ENCODE results near the gene C3orf18. TPM values are rescaled to one million over a fixed set of nuclear protein-coding genes. Genes with fewer than 3 reads are reported as not detected.

C3orf18 gene
- polyA plus RNA-seq, 1 of the 3 experiments (the other 2 are of a cell fraction) = 19.7 TPM

- no peak for TF ChIP-seq POLR2AphosphoS5 (IDR thresholded peaks at IDR 0.05; ENCODE audit: low read depth, low read length)
- no peak for TF ChIP-seq ZBTB33 (IDR thresholded peaks at IDR 0.05; ENCODE audit: borderline replicate concordance, low read depth)
- no peak for TF ChIP-seq PBX3 (IDR thresholded peaks at IDR 0.05)
- TF ChIP-seq FOXJ3 (CRISPR knock-in tag; IDR thresholded peaks at IDR 0.05) = no peak
- no peak for TF ChIP-seq SMC3 (IDR thresholded peaks at IDR 0.05; ENCODE audit: low read depth, low read length)
- no peak for TF ChIP-seq REST (IDR thresholded peaks at IDR 0.05; ENCODE audit: low read depth, low read length)
- TF ChIP-seq MEF2A (IDR thresholded peaks at IDR 0.05; ENCODE audit: borderline replicate concordance, low read depth) = no peak
- TF ChIP-seq EP300 (IDR thresholded peaks at IDR 0.05; ENCODE audit: borderline replicate concordance in 1 of 2, low read depth in 1 of 2, low read length in 1 of 2) = no peak
- TF ChIP-seq CTCF (IDR thresholded peaks at IDR 0.05) = no peak
- TF ChIP-seq FOSL2 (IDR thresholded peaks at IDR 0.05; ENCODE audit: borderline replicate concordance, low read depth) = no peak
- no peak for TF ChIP-seq RXRA (IDR thresholded peaks at IDR 0.05; ENCODE audit: borderline replicate concordance, low read depth)
- TF ChIP-seq RCOR1 (IDR thresholded peaks at IDR 0.05; ENCODE audit: low read length) = no peak
- TF ChIP-seq MXI1 (IDR thresholded peaks at IDR 0.05; ENCODE audit: low read depth, low read length) = no peak
- no peak for TF ChIP-seq SIN3A (IDR thresholded peaks at IDR 0.05; ENCODE audit: borderline replicate concordance, low read depth, low read length)
- no peak for TF ChIP-seq YY1 (IDR thresholded peaks at IDR 0.05; ENCODE audit: low read depth)
- TF ChIP-seq GATA2 (CRISPR knock-in tag; IDR thresholded peaks at IDR 0.05) = no peak
- no peak for TF ChIP-seq CHD2 (IDR thresholded peaks at IDR 0.05; ENCODE audit: low read length, partially characterized antibody)
- TF ChIP-seq TAF1 (IDR thresholded peaks at IDR 0.05; ENCODE audit: borderline replicate concordance, low read depth, low read length) = no peak
- TF ChIP-seq NRF1 (IDR thresholded peaks at IDR 0.05; ENCODE audit: low read depth, low read length) = no peak
- TF ChIP-seq MAX (IDR thresholded peaks at IDR 0.05; ENCODE audit: low read depth) = no peak
- no peak for DNase-seq
- no peak overlapping the region for H3K27ac ChIP-seq (ENCODE audit: low read depth in 2 of 2, low read length in 1 of 2)
- no peaks in the 10 kb centered on the region for H3K9me3 ChIP-seq
- no peaks in the 10 kb centered on the region for H4K20me1 ChIP-seq (ENCODE audit: insufficient read depth)
- H3K9ac ChIP-seq = no peak overlapping the region
- no peak overlapping the region for H3K4me3 ChIP-seq (ENCODE audit: low read depth in 2 of 2, low read length in 1 of 2)
- POLR2A ChIA-PET = no interaction called here
- H3K27me3 ChIP-seq (ENCODE audit: insufficient read depth) = peaks cover 18% of the 10 kb centered on the region; the same call in 1 of the 2 replicates
- H3K36me3 ChIP-seq (replicated peaks in 1 of 2; ENCODE audit: control insufficient read depth in 1 of 2, insufficient read depth in 2 of 2, low read length in 1 of 2) = no peaks in the 10 kb centered on the region
- CTCF ChIA-PET = interaction anchor here (0.7 to 4.3 kb wide), 6 partner anchors 9 to 81 kb away, joined by 3 to 27 read pairs (median 3); no protein-coding TSS in a partner anchor
- 35% methylated on average over 2 of the region's 2 CpGs for WGBS (ENCODE audit: low lambda C conversion rate)
- no peak overlapping the region for H2AFZ ChIP-seq (ENCODE audit: low read depth)
- no peaks in the 10 kb centered on the region for H3K9me2 ChIP-seq
- H3K79me2 ChIP-seq (ENCODE audit: insufficient read depth) = no peaks in the 10 kb centered on the region
- no peak overlapping the region for H3K4me2 ChIP-seq
- H3K4me1 ChIP-seq (ENCODE audit: control insufficient read depth in 1 of 2, insufficient read depth in 2 of 2, low read depth in 1 of 2, low read length in 1 of 2) = peaks cover 0 to 40% of the 10 kb centered on the region in 2 experiments; a peak in 1 of 4 replicates
- H3F3A ChIP-seq (replicated peaks; ENCODE audit: insufficient read depth) = no peaks in the 10 kb centered on the region
Measured at GRCh38 chr3:50510325-50510724, 57.2 kb downstream of the C3orf18 start.
